ENCODE measurements around the gene CCDC7. TPM values are rescaled to one million over a fixed set of nuclear protein-coding genes. Genes with fewer than 3 reads are reported as not detected.
A peak's percentile ranks its signal among the peaks of the same experiment; 100 is the strongest.
"Not testable (repeated sequence)": the region's sequence is repeated elsewhere in the genome, so short reads cannot be mapped to it uniquely, and the experiment has no call there.

The CCDC7 gene
- total RNA-seq = 10 to 100 TPM; 25.7 to 29.3 TPM
- long read RNA-seq = 0 reads

GRCh38 chr10:32445740-32446535, at the start of gene CCDC7:
Gene CCDC7, plus strand, starts transcription at chr10:32446140. Its CDS starts 5,503 bp downstream, at chr10:32451643.
- intact Hi-C loops (cut with DNase I) = loop anchor here in 1 of 2 donors (2.0 kb wide), 1 partner anchor 67 kb away; no protein-coding TSS in a partner anchor
- ATAC-seq (peak; percentile 98 to 99), DNase-seq (peak; percentile 91)

- ATAC-seq; intact Hi-C loops (cut with DNase I); DNase-seq: not testable (repeated sequence)
Measured at GRCh38 chr10:32397163-32397562, 48.8 kb upstream of the CCDC7 start.

GRCh38 chr10:32399720-32400119, 46.2 kb upstream of the CCDC7 start:
- DNase-seq; intact Hi-C loops (cut with DNase I); ATAC-seq: not testable (repeated sequence)

GRCh38 chr10:32400961-32401360, 45.0 kb upstream of the CCDC7 start:
- ATAC-seq (no peak), DNase-seq (no peak)
- intact Hi-C loops (cut with DNase I) = no loop called here

- intact Hi-C loops (cut with DNase I) = no loop called here
- ATAC-seq = no peak
Measured at GRCh38 chr10:32402499-32402898, 43.4 kb upstream of the CCDC7 start.

GRCh38 chr10:32403091-32403490, 42.8 kb upstream of the CCDC7 start:
- intact Hi-C loops (cut with DNase I) = no loop called here
- ATAC-seq = no peak

More at GRCh38 chr10:32402499-32402898, 43.4 kb upstream of the CCDC7 start:
- DNase-seq = no peak

GRCh38 chr10:32408690-32409089, 37.2 kb upstream of the CCDC7 start:
- peak; percentile 12 to 52 for ATAC-seq
- no peak for DNase-seq
- intact Hi-C loops (cut with DNase I) = no loop called here

More at GRCh38 chr10:32403091-32403490, 42.8 kb upstream of the CCDC7 start:
- DNase-seq = no peak

GRCh38 chr10:32409741-32410140, 36.2 kb upstream of the CCDC7 start:
- intact Hi-C loops (cut with DNase I) = no loop called here
- ATAC-seq = no peak
- no peak for DNase-seq

- no peak for ATAC-seq
- intact Hi-C loops (cut with DNase I) = no loop called here
- no peak for DNase-seq
Measured at GRCh38 chr10:32410569-32410968, 35.4 kb upstream of the CCDC7 start.

GRCh38 chr10:32411797-32412498, 34.0 kb upstream of the CCDC7 start:
- intact Hi-C loops (cut with DNase I) = no loop called here
- DNase-seq (no peak), ATAC-seq (peak in 1 of 2 donors; percentile 27)

- DNase-seq = no peak
- intact Hi-C loops (cut with DNase I) = no loop called here
- ATAC-seq = peak; percentile 57 to 81
Measured at GRCh38 chr10:32412499-32412853, 33.5 kb upstream of the CCDC7 start.

- ATAC-seq (peak in 1 of 2 donors; percentile 75), DNase-seq (no peak)
- intact Hi-C loops (cut with DNase I) = no loop called here
Measured at GRCh38 chr10:32413513-32413912, 32.4 kb upstream of the CCDC7 start.

- no peak for ATAC-seq
- no peak for DNase-seq
- intact Hi-C loops (cut with DNase I) = no loop called here
Measured at GRCh38 chr10:32415361-32415760, 30.6 kb upstream of the CCDC7 start.

- ATAC-seq = peak; percentile 88 to 92
- no peak for DNase-seq
- intact Hi-C loops (cut with DNase I) = no loop called here
Measured at GRCh38 chr10:32417911-32418547, 27.9 kb upstream of the CCDC7 start.

- intact Hi-C loops (cut with DNase I) = no loop called here
- no peak for ATAC-seq
- no peak for DNase-seq
Measured at GRCh38 chr10:32418572-32418971, 27.4 kb upstream of the CCDC7 start.

GRCh38 chr10:32419615-32420014, 26.3 kb upstream of the CCDC7 start:
- intact Hi-C loops (cut with DNase I) = no loop called here
- no peak for ATAC-seq
- no peak for DNase-seq

- intact Hi-C loops (cut with DNase I) = no loop called here
- ATAC-seq = no peak
- no peak for DNase-seq
Measured at GRCh38 chr10:32426186-32426585, 19.8 kb upstream of the CCDC7 start.

GRCh38 chr10:32433542-32433941, 12.4 kb upstream of the CCDC7 start:
- intact Hi-C loops (cut with DNase I) = no loop called here
- DNase-seq = no peak
- no peak for ATAC-seq

GRCh38 chr10:32436215-32436614, 9.7 kb upstream of the CCDC7 start:
- ATAC-seq = no peak
- no peak for DNase-seq
- intact Hi-C loops (cut with DNase I) = no loop called here

GRCh38 chr10:32437334-32437733, 8.6 kb upstream of the CCDC7 start:
- no peak for ATAC-seq
- intact Hi-C loops (cut with DNase I) = no loop called here

More at GRCh38 chr10:32437334-32437733, 8.6 kb upstream of the CCDC7 start:
- no peak for DNase-seq
